Tibial artery (tissue), 4 donors: ENCODE data around the gene NME2.
"Not testable (repeated sequence)": the region's sequence is repeated elsewhere in the genome, so short reads cannot be mapped to it uniquely, and the experiment has no call there.

Experiments used
- DNase-seq, 2 donors: peaks; one replicate each; pipeline ENCODE4 v3.0.0-alpha.2; 2019
- H3K27ac ChIP-seq, 2 donors: fragments of 200-600 bp; sonication (generic) in 1 of 2; 1 replicate in 1 of 2; 2 replicates in 1 of 2; pipeline ENCODE4 v1.5.1; 2018 to 2019; ENCODE audit warnings: mild to moderate bottlenecking in 1 of 2
- H3K27me3 ChIP-seq, 2 donors: fragments of 200-600 bp; sonication (generic) in 1 of 2; one replicate each; pipeline versions ENCODE4 v1.5.1 to v1.6.0; 2016 to 2019
- H3K36me3 ChIP-seq, 3 donors: fragments of 200-600 bp; sonication (generic) in 2 of 3; one replicate each; pipeline ENCODE4 v1.5.1; 2016 to 2019; ENCODE audit warnings: mild to moderate bottlenecking in 2 of 3
- H3K4me1 ChIP-seq, 4 donors: fragments of 200-600 bp; sonication (generic) in 2 of 4; 1 replicate in 3 of 4; 2 replicates in 1 of 4; pipeline ENCODE4 v1.5.1; 2016 to 2019
- H3K4me3 ChIP-seq, 2 donors: fragments of 200-600 bp; sonication (generic) in 1 of 2; 1 replicate in 1 of 2; 2 replicates in 1 of 2; pipeline ENCODE4 v1.5.1; 2018 to 2019; ENCODE audit warnings: mild to moderate bottlenecking in 2 of 2
- H3K9me3 ChIP-seq, 3 donors: fragments of 200-600 bp; sonication (generic) in 1 of 3; one replicate each; pipeline ENCODE4 v1.5.1; 2016 to 2019
- CTCF ChIP-seq, 2 experiments: fragments of 200-600 bp in 1 of 2; fragments of 450-650 bp in 1 of 2; IDR thresholded peaks; one replicate each; pipeline ENCODE4 v1.5.1; 2017 to 2019; ENCODE audit warnings: antibody characterized with exemption in 2 of 2, mild to moderate bottlenecking in 1 of 2, moderate library complexity in 1 of 2
- intact Hi-C: fragments of 100-400 bp; cut with DNase I; formaldehyde crosslinking; loops from one replicate; pipeline ENCODE4 v1.15.0; 2023; ENCODE audit warnings: low total_unique reads

Gene NME2

GRCh38 chr17:51120739-51121619 is 45.2 kb upstream of the NME2 start, which contains the start of gene SPAG9:
Gene SPAG9, minus strand, starts transcription at chr17:51120868. Its CDS starts 212 bp downstream, at chr17:51120656.
- H3K36me3 ChIP-seq = no peaks in the 10 kb centered on the region
- no peaks in the 10 kb centered on the region for H3K9me3 ChIP-seq
- no peaks in the 10 kb centered on the region for H3K27me3 ChIP-seq
- no peak for TF ChIP-seq CTCF (IDR thresholded peaks at IDR 0.05)
- intact Hi-C loops = loop anchor here (2.0 to 5.0 kb wide), 2 partner anchors 32 to 46 kb away; partner anchors contain the start of genes NME1 and NME2
- DNase-seq = peak; percentile 97 to 99
- H3K4me1 ChIP-seq = peaks cover 0 to 41% (median 30%) of the 10 kb centered on the region in 4 donors
- H3K4me3 ChIP-seq = peak within 1 kb of the TSS; percentile 86 to 98
- peak within 1 kb of the TSS; percentile 97 to 99 for H3K27ac ChIP-seq

- DNase-seq = peak; percentile 95 to 96
- H3K27ac ChIP-seq = peak overlapping the region; percentile 97 to 99
- H3K36me3 ChIP-seq = no peaks in the 10 kb centered on the region
- peak overlapping the region; percentile 86 to 98 for H3K4me3 ChIP-seq
- intact Hi-C loops = loop anchor here (2.0 to 5.0 kb wide), 2 partner anchors 31 to 45 kb away; partner anchors contain the start of genes NME1 and NME2
- peak in 1 of 2 experiments; percentile 4 for TF ChIP-seq CTCF (IDR thresholded peaks at IDR 0.05)
- peaks cover 0 to 32% (median 22%) of the 10 kb centered on the region in 4 donors for H3K4me1 ChIP-seq
- H3K9me3 ChIP-seq = no peaks in the 10 kb centered on the region
- H3K27me3 ChIP-seq = no peaks in the 10 kb centered on the region
Observed at GRCh38 chr17:51121620-51122472, 44.4 kb upstream of the NME2 start.

- not testable (repeated sequence) for H3K36me3 ChIP-seq, H3K9me3 ChIP-seq, H3K4me3 ChIP-seq, H3K27me3 ChIP-seq, DNase-seq
- intact Hi-C loops = loop anchor here (5.0 kb wide), 1 partner anchor 45 kb away; the partner anchor contains the start of gene NME2
- peak overlapping the region; percentile 97 to 99 for H3K27ac ChIP-seq
- H3K4me1 ChIP-seq = peaks cover 0 to 25% (median 16%) of the 10 kb centered on the region in 4 donors
Observed at GRCh38 chr17:51122473-51123115, 43.6 kb upstream of the NME2 start.

- TF ChIP-seq CTCF (IDR thresholded peaks at IDR 0.05) = no peak
- no peak for DNase-seq
- Histone ChIP-seq H3K27me3 (no peaks in the 10 kb centered on the region), H3K4me3 (no peak overlapping the region), H3K9me3 (no peaks in the 10 kb centered on the region), H3K4me1 (peaks cover 0 to 6% (median 0%) of the 10 kb centered on the region in 4 donors), H3K36me3 (no peaks in the 10 kb centered on the region), H3K27ac (no peak overlapping the region)
- intact Hi-C loops = loop anchor here (5.0 kb wide), 1 partner anchor 42 kb away; the partner anchor contains the start of gene NME2
Observed at GRCh38 chr17:51124640-51125503, 41.3 kb upstream of the NME2 start.

GRCh38 chr17:51128076-51128475 is 38.1 kb upstream of the NME2 start:
- no peaks in the 10 kb centered on the region for H3K9me3 ChIP-seq
- no peak overlapping the region for H3K27ac ChIP-seq
- H3K36me3 ChIP-seq = no peaks in the 10 kb centered on the region
- no peaks in the 10 kb centered on the region for H3K27me3 ChIP-seq
- H3K4me1 ChIP-seq = no peaks in the 10 kb centered on the region
- intact Hi-C loops = no loop called here
- no peak for TF ChIP-seq CTCF (IDR thresholded peaks at IDR 0.05)
- no peak for DNase-seq
- no peak overlapping the region for H3K4me3 ChIP-seq
